Left forelimb (tissue), 1 donor: Measurements from ENCODE around the gene GSC2.

Experiments used
- DNase-seq: peaks from one replicate; pipeline ENCODE4 v3.0.0-alpha.2; 2018; ENCODE audit warnings: low spot score

GSC2 gene

DNA sequence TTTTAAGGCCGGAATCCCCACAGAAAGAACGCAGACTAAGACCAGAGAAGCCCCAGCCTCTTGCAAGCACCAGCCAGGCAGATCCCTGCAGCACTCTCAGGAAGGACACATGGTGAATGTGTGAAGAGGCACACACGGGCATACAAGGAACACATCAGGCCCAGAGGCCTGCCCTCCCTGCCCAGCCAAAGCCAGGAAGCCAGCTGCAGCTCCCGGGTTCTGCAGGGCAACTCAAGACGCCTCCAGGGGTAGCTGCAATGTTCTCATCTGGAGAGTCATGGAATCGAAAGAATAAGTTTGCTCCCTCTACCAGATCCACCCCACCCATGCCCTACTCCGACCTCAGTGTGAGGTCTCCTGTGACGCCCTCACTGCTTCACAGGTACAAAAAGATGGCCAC lies 30.1 kb downstream of the GSC2 start:
- DNase-seq = no peak

DNA sequence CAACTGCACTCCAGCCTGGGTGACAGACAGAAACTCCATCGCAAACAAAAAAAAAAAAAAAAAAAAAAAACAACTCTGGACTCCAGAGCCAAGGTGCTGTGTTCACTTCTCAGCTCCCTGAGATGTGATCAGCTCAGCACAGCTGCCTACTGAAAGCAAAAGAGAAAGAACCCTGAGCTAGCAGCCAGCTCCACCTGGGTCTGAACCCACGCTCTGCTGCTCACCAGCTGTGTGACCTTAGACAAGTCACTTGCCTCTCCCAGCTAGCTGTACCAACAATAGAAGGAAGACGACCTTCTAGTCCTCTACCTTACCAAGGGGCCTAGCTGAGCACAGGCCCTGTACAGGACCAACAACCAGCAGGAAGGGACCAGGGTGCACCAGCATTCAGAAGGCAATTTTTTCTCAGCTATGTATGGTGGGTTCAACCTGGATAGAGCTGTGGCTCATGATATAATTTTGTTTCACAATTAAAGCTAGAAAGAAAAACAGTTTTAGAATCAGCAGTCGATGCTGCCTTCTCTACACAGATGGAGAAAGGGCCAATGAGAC lies 31.7 kb downstream of the GSC2 start:
- DNase-seq = no peak

DNA sequence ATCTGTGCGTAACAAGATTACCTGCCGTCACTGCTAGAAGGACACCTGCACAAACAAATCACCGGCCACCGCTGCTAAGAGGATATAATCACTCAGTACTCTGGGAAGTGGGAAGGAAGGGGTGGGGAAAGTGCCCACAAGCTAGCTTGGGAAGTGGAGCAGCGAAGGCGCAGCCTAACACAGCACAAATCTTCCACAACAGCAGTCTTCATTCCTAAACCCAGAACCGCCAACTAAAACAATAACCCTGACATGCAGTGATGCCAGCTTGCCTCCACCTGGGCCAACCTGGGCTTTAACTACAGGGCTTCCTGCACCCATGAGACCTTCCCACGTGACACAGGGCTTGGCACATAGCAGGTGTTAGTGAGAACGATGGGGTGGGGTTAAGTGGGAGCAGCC lies 33.0 kb downstream of the GSC2 start:
- DNase-seq = no peak

DNA sequence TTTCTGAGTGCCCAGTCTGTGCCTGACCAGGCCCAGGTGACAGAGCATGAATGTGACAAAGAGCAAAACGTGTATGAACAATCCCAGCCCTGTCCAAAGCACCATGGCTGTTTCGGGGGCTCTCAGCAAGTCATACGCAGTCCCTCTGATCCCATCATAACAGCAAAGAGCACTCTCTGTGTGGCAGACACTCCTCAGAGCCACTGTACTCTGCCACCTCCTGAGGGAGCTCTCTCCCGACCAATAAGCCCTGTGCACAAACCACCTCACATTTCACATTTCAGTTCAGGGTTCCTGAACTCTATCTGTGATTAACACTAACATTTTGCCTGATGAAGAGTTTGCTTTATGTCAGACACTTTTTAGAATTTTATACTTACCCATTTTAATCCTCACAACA lies 34.5 kb downstream of the GSC2 start:
- DNase-seq = peak; percentile 57

DNA sequence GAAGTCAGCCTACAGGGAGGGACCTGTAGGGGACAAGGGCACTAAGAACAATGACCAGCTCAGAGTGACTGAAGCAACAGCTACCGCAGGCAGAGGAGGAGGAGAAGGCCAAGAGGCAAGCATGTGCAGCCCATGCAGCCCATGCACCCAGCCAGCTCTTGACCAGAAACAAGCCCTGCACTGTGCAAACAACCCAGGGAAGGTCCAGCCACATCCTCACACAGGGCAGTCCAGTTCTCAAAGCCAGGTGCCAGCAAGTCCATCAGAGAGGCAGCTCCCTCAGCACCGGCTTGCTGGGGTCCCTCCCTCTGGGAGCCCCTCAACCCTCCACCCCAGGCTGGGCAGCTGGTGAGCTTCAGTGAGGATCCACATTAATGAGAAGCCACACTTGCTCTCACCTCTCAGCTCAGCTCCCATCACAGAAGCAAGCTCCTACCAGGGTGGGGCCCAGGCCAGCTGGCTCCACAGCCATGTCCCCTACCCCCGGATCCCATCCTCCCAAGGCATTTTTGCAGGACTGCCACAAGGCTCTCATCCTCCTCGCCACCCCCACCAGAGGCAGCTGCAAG lies 35.0 kb downstream of the GSC2 start:
- peak; percentile 62 for DNase-seq

DNA sequence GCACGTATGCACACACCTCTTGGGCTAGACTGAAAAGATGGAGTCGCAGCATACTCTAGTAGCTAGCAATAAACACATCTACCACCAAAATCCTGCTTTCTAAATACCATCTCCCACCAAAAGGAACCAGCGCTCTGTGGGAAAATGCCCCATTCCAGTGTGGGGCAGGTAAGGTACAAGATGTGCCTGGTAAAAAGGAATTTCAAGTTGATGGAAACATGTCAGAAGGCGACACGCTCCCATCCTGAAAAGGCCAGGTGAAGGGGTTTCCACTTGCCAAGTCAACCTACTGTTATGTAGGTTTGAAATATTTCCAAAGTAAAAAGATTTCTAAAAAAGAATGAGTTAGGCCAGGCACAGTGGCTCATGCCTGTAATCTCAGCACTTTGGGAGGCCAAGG lies 36.7 kb downstream of the GSC2 start:
- DNase-seq = peak; percentile 18

DNA sequence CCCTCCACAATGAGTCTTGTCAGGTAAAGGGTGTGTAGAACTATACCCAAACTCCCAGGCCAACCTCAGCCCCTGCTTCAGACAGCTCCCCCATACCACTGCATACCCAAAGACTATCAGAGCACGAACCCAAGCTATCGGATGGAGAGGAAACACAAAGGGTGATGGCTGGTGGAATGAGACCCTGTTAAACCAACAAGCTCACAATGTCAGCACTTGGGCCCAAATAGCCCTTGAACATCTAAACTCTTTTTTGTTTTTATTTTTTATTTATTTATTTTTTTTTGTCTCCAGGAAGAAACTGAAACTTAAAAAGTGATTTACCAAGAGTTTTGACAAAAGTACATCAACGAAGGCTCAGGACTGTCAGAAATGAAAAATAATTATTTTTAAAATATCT lies 38.5 kb downstream of the GSC2 start:
- DNase-seq = no peak

DNA sequence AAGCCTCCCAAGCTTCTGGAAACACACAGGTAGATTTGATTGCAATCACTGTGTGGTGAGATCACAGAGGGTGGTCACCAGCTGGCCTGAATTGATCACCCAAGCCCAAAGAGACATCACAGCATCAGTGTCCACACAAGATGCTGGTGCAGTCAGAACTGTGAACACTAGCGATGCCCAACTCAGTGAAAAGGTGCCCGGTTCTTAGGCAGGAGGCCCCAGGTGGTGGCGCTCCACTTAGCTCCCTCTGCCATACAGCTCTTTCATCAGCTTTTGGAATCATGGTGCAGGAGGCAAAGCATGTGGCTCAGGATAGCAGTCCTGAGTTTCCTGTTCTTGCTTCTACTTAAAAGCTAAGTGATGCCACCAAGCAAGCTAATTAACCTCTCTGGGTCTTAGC lies 39.0 kb downstream of the GSC2 start:
- peak; percentile 26 for DNase-seq

DNA sequence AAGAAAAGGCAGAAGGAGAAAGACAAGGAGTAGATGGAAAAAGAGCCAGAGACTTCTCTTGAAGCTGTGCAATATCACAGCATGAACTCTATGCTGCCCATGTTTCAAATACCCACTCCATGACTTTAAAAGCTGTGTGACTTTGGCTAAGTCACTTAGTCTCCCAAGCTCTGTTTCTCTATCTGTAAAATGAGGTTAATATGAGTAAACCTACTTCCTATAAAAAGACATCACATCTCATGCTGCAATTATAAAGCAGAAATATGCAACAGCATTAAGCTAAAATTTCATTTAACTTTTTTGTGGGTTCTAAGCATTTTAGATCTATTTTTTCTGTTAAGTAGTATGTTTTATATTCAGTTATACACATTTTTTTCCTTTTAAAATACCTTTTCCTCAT lies 39.4 kb downstream of the GSC2 start:
- DNase-seq = no peak

DNA sequence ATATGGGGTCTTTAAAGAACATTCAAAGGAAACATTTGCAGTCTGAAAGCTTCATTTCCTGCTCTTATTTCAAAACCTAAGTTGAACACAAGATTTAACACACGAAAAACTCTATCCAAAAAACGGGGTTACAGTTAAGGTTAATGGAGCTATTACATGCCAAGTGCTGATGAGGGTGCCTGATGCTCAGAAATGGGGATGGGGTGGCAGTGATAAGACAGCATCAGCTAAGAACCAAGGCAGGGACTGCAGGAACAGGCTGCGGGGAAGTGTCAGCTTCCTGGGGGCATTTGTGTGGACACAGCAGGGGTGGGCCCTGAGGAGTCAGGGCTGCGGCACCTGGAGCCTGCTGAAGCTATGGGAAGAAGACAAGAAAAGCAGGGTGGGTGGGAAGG lies 40.0 kb downstream of the GSC2 start:
- peak; percentile 37 for DNase-seq

DNA sequence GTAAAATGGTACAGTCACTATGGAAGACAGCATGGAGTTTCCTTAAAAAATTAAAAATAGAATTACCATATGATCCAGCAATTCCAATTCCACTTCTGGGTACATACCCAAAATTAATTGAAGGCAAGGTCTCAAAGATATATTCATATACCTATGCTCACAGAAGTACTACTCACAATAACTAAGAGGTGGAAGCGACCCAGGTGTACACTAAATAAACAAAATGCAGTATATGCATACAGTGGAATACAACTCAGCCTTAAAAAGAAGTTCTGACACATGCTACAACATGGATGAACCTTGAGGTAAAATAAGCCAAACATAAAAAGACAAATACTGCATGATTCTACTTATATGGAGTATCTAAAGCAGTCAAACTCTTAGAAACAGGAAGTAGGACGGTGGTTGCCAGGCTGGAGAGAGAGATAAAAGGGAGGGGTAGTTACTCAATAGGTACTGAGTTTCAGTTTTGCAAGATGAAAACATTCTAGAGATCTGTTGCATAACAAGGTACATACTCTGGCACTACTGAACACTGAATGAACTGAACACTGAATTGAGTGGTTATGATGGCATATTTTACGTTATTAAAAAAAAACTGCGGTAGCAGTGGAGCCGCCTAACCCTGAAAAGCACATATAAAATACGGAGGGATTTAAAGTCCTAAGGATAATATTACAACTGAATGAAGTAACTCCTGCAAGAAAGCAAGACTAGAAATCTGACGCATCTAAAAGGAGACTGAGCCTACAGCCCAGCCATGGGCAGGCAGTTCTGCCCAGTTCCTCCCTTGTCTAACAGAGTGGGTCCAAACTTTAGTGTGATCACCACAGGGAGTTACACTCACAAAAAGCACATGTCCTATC lies 40.7 kb downstream of the GSC2 start:
- no peak for DNase-seq

DNA sequence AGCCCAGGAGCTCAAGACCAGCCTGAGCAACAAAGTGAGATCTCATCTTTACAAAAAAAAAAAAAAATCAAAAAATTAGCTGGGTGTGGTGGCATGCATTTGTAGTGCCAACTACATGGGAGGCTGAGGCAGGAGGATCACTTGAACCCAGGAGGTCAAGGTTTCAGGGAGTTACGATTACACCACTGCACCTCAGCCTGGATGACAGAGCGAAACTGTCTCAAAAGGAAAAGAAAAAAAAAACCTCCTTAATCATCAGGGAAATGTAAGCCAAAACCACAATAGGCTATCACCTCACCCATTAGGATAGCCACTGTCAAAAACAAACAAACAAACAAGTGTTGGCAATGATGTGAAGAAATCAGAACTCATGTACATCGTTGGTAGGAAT lies 41.3 kb downstream of the GSC2 start:
- DNase-seq = no peak

DNA sequence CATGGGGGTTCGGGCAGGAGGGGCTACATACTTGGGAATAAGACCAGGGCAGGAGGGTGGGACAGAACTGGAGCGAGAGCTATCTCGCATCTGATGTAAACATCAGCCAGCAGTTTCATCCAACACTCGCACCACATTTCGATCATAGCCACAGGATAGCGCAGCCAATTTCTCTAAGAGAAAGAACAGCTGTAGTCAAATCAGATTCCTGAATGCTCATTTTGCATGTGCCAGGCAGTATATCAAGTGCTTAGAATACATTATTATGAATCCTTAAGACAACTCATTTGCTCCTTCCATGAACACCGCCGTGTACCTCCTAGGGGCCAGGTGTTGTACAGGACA lies 42.4 kb downstream of the GSC2 start:
- DNase-seq = peak; percentile 8

DNA sequence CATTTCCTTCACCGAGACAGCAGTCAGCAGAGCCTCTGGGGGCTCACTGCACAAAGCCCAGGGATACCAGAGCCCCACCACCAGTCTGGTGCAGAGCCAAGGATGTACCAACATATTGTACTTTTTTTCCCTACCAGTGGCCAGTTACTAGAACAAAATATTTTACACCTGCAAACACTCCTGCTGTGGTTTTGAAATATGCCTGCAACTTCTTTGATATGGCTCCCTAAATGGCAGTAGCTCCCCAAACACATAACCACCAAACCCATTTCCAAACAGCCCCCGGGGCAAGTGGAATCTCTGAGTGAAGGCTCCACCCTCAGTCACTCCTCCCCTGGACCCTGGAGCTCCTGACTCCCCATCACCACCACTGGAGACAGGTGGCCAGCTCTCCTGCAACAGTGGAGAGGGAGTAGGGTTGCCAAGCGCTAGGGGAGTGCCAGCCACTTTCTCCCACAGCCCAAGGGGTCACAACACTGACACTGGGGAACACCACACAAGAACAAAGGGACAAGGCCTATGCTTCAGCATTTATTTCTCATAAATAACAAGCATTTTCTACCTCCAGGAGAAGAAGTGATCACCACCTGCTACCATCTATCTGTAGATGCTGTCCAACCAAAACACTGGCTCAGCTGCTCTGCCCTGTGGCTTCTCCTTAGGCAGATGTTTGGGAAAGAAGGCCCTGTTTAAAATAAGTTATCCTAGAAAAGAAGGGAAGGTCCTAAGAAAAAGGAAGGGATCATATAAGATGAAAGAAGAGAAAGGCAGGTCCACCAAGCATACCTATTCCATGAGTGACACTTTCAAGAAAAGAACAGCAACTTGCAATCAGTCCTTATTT lies 43.0 kb downstream of the GSC2 start:
- peak; percentile 31 for DNase-seq

DNA sequence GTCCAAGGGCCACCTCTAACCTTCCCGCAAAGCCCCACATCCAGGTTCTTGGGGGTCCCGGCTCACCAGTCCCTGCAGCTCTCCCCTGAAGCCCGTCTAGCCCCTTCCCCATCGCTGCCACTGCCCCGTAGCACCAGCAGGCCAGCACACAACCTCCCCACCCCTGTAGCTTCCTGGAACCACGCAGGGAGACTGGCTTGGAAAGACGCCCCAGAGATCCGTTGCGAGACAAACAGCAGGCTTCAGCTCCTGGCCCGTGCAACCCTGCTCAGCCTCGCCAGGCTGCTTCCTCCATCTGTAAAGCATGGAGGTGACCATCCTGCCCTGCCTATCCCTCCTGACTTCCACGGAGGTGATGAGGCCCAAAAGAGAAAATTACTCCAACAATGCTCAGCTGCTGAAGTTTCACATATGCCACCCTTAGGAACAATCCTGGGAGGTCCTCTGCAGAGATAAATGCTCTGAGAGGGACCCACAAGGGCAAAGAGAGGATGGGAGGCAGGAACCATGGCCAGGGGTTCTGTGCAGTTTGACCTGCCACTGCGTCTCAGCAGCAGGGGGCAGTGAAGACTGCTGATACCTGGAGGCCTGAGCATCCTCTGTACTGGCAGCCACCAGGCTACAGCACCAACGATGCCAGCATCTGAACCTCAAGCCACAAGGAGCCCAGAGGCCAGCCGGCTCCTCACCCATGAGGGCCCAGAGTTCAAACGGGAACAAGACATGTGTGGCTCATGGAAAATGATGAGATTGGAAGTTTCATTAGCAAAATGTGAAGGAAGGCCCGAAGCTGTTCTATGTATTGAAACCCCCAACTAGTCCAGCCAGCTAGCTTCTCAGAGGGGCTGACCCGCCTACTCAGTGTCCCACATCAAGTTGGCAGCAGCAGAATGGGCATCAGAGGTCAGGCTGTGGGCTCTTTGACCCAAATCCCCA lies 44.0 kb downstream of the GSC2 start:
- peak; percentile 22 for DNase-seq

DNA sequence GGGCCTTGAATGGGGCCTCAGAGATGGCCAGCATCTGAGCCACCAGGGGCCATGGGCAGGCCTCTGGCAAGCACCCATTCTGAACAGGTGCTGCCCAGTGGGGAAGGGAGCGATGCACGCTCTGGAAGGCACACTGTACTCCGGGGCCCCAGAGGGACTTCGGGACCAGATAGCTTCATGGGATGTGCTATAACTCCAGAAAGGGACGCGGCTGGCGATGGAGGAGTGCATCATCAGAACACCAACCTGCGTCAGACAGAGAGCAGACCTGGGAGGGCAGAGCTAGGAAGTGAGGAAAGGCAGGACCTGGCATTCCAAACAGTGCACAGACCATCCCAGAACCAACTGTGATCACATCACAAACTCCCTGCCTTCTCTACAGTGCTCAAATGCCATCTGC lies 44.6 kb downstream of the GSC2 start:
- peak; percentile 49 for DNase-seq

DNA sequence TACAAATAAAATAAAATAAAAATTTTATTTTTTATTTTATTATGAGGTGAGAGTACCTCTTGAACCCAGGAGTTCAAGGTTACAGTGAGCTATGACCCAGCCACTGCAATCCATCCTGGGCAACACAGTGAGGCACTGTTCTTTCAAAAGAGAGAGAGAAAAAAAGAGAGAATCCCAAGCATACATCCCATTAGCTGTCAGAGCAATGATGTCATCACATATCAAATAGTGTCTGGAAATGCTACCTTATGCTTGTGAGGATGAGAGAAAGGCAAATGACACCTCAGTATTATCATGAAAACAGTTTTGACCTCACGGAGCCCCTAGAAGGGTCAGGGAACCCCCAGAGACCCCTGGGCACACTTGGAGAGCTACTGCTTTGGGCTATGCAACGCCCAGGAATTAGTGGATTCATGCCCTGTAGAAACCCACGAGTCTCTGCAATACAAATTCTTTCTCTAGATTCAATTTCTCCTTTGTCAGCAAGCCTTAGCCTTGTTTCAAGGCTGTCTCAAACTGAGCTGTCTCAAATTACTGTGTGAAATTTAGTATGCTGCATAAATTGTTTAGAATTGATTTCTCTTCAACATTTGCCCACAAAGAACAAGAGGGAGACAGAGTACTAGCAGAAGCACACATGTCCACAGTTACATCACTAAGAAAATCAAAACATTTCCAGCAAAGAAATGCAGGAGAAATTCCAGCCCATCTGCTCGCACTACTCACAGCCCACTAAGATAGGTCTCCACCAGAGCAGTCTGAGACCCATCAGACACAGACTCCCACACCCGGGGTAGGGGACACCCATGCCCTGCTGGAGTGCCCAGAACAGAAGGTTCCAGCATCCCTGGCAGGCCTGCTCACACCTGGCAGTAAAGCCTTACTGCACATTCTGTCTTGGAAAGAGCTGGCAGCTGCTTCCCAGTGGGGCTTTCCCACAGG lies 45.9 kb downstream of the GSC2 start:
- peak; percentile 63 for DNase-seq

DNA sequence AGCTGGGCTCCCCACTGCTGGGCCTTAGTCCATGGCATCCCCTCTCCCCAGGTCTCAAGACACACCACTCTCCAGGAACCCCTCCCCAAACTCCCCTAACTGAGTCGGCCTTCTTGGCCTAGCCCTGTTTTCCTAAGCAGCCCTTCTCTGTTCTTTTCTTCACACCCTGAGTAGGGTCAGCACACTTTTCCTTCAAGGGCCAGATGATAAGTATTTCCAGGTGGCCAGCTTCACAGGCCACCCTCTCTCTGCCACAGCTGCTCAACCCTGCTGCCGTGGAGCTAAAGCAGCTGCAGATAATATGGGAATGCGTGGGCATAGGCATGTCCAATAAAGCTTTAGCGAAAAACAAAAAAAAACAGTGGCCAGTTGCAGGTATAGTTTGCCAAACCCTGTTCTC lies 51.9 kb downstream of the GSC2 start:
- DNase-seq = no peak

DNA sequence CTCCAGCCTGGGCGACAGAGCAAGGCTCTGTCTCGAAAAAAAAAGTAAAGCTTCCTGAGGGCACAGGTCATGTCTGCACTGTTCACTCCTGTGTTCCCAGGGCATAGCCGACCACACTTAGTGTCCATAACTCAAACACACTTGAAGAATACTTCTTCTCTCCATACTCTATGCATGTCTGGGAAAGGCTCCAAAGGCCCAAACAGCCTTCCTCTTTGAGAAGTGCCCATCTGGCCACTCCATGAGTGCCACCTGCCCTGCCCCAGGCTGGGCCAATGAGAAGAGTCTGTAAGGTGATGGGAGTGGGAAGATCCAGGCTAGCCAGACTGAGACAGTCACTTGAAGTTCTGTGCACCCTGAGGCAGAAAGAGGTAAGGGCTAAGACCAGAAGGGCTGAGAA lies 52.6 kb downstream of the GSC2 start:
- DNase-seq = no peak
